ENCODE results near the gene ZNF213.
"Not testable (repeated sequence)": the region's sequence is repeated elsewhere in the genome, so short reads cannot be mapped to it uniquely, and the experiment has no call there.

ZNF213 gene

GRCh38 chr16:3129137-3130131 is 5.4 kb upstream of the ZNF213 start:
- DNase-seq = peak; percentile 81

- DNase-seq = no peak
These were observed 3.0 kb upstream of the ZNF213 start for GRCh38 chr16:3131755-3132377.

DNA sequence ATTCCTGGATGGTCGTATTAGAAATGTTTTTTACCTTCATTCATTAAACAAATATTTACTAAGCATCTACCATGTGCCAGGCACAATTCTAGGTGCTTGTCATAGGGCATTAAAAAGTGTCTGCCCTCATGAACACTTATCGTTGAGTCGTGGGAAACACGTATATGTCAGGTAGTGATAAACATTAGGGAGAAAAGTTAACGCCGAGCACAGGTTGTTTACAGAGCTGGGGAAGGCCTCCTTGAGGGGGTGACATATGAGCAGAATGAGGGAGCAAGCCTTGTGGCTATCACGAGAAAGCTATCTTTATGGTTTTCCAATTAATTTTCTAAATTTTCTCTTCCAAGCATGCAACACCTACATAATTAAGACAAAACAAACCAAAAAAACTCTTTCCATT is 985 bp upstream of the ZNF213 start:
- DNase-seq = no peak

- no peak for DNase-seq
These were observed 392 bp downstream of the ZNF213 start for GRCh38 chr16:3135126-3135715.

- DNase-seq = no peak
These were observed 2.4 kb downstream of the ZNF213 start for GRCh38 chr16:3137267-3137666.

GRCh38 chr16:3138342-3138741 is 3.5 kb downstream of the ZNF213 start:
- no peak for DNase-seq

DNA sequence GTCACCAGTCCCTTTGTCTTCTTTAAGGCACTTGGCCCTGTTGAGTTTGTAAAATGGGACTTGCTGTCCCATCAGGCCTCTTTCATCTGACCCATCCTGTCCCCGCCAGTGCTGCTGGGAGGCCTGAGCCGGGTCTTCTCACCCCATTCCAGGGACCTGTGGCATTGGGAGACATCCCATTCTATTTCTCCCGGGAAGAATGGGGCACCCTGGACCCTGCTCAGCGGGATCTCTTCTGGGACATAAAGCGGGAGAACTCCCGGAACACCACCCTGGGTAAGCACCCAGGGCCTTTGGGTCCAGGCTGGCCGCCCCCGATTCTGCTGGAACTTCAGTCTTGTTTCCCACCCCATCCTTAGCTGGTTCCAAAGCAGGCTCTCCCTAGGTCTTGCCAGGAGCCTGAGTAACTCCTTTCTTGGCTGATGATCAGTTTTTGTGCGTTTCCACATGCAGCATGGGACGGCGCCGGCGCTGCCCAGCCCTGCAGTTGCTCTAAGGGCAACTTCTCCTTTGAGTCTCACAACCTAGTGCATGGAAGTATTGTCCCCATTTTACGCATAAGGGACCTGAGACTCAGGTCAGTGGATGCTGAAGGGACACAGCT is 4.1 kb downstream of the ZNF213 start:
- no peak for DNase-seq

GRCh38 chr16:3139561-3139960 is 4.7 kb downstream of the ZNF213 start:
- not testable (repeated sequence) for DNase-seq

DNA sequence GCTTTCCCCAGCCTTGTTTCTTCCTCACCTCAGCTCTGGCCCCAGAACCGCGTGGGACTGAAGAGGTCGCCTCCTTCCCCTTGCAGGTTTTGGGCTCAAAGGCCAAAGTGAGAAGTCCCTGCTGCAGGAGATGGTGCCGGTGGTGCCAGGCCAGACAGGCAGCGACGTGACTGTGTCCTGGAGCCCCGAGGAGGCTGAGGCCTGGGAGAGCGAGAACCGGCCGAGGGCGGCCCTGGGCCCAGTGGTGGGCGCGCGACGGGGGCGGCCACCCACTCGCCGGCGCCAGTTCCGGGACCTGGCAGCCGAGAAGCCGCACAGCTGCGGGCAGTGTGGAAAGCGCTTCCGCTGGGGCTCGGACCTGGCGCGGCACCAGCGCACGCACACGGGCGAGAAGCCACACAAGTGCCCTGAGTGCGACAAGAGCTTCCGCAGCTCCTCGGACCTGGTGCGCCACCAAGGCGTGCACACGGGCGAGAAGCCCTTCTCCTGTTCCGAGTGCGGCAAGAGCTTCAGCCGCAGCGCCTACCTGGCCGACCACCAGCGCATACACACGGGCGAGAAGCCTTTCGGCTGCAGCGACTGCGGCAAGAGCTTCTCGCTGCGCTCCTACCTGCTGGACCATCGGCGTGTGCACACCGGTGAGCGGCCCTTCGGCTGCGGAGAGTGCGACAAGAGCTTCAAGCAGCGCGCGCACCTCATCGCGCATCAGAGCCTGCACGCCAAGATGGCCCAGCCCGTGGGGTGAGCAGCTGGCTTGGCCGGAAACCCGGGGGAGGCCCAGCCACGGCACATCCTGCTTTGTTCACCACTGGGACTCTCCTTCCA is 6.0 kb downstream of the ZNF213 start:
- DNase-seq = no peak

GRCh38 chr16:3141781-3142311 is 7.0 kb downstream of the ZNF213 start:
- no peak for DNase-seq

GRCh38 chr16:3142327-3142726 is 7.5 kb downstream of the ZNF213 start:
- no peak for DNase-seq

GRCh38 chr16:3142770-3143169 is 7.9 kb downstream of the ZNF213 start:
- no peak for DNase-seq

GRCh38 chr16:3143189-3143588 is 8.4 kb downstream of the ZNF213 start:
- DNase-seq = no peak

GRCh38 chr16:3143598-3144320 is 8.9 kb downstream of the ZNF213 start:
- DNase-seq = no peak

- no peak for DNase-seq
These were observed 9.6 kb downstream of the ZNF213 start for GRCh38 chr16:3144321-3144983.

DNA sequence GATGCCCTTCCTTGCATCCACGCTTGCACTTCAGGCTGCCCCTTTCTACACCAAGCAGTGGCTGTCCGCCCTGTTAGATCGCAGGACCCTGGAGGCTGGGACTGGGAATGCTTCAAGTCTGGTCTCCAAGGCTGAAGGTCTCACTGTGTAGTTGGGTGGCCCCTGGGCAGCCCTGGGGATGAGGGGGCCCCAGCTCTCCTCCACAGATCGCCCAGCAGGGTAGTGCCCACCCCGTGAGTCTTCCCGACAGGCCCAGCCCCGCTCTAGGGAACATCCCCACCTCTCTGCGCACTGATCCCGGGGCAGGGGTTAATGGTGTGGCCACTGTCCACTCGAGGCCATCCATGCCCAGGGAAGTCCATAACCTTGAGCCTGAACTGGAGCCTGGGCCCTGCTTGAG is 10.3 kb downstream of the ZNF213 start:
- no peak for DNase-seq

- no peak for DNase-seq
These were observed 10.8 kb downstream of the ZNF213 start for GRCh38 chr16:3145660-3146059.

GRCh38 chr16:3147046-3147756 is 12.4 kb downstream of the ZNF213 start:
- DNase-seq = no peak

DNA sequence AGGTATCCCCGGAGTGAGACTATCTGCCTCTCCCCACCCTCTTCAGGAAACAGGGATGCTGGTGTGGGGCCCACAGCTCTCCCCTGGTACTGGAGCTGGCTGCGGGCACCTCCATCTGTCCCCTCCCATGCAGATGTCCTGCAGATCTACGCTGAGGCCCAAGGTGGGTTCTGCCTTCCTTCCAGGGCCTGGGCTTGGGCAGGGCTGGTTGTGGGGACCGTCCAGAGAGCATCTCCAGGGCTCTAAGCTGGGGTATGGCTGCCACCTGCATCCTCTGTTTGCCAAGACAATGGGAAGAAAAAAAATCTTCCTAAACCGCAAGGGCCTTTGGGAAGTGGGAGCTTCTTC is 12.9 kb downstream of the ZNF213 start:
- no peak for DNase-seq

All from DMS79 treated with DMSO at 0.1 percent for 48 hours (cell line).